ENCODE results near the gene RBBP8NL.

Gene RBBP8NL, protein sequence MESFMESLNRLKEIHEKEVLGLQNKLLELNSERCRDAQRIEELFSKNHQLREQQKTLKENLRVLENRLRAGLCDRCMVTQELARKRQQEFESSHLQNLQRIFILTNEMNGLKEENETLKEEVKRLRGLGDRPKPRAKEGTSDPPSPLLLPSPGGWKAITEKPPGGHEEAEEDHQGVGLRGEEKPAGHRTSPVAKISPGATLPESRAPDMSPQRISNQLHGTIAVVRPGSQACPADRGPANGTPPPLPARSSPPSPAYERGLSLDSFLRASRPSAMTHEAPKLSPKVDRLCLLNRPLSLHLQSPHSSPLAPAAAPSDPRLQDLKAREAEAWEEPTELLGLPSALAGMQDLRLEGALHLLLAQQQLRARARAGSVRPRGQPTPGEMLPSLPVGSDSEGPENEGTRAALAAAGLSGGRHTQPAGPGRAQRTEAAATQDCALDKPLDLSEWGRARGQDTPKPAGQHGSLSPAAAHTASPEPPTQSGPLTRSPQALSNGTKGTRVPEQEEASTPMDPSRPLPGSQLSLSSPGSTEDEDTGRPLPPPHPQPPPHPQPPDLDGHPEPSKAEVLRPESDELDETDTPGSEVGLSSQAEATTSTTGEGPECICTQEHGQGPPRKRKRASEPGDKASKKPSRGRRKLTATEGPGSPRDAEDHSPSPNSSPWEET

DNA sequence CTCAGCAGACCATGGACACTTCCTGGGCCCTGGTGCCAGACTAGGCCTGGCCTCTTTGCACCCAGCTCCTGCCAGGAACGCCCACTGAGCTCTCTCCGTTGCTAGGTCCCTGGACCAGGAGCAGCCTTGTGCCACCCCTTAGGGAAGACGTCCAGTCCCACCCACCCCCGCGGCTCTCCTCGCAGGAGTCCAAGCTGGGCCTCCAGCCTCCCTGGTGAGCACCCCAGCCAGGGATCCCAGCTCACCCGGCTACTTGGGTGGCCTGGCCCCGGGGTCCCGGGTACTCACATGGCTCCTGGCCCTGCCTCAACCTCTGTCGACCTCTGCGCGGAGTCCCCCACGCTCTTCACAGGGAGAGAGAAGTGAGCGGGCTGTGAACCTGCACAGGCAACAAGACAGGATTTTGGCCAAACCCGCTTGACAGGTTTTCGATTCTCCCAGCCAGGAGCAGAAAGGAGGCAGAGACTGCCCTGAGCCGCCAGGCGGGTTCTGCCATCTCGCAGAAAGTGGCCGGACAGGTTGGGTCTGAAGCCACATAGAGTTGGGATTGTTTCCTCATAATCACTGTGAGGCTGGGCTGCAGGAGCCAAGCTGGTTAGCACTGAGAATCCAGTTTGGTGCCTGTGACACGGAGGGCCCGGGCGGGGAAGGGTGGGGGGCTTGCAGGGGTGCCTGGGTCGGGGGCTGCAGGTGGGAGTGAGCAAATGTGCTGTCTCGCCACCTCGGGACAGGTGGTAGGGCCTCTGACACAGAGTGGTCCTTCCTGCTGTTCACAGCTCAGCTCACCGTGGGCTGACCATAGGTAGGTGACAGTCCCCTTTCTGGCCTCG lies at the start of gene RBBP8NL:
Gene RBBP8NL, minus strand, starts transcription at position 368 of the 830 bp plus-strand sequence. CDS start 7,892 bp downstream, outside the sequence.
- DNase-seq = no peak

DNA sequence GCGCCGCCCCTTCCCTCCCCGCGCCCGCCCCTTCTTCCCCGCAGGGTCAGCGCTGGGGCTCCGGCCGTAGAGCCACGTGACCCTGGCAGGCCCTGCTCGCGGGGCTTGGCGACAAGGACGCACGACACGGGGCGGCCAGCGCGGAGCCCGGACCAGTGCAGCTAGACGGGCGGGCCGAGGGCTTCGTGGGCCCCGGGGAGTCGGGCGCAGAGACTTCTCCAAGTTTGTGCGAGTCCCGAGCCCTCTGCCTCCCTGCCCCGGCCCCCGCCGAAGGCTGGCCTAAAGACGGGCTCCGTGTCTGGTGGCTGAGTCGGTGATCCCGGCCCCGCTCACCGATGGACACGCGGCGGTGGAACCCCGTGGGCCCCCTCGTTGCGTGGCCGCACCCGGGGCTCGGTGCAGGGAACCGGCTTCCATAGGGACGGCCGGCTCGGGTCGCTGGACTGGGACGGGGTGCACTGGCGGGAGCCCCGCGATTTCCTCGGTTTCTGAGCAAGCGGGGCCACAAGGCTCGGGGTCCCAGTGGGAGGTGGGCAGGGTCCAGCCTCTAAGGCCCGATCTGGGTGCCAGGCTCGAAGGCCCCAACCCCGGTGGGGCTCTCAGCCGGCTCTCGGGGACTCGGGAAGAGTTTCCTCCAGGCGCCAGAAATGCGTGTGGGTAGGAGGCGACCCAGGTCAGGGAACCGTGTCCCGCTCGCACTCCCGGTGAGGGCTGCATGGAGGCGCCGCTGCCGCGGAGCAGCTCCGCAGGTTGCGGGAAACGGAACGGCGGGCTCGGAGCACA lies 48.9 kb upstream of the RBBP8NL start:
- no peak for DNase-seq

GRCh38 chr20:62475772-62476055 lies 48.4 kb upstream of the RBBP8NL start, which contains the start of gene GATA5:
Gene GATA5, minus strand, starts transcription at chr20:62475995. Its CDS starts 474 bp downstream, at chr20:62475521.
- no peak for DNase-seq

DNA sequence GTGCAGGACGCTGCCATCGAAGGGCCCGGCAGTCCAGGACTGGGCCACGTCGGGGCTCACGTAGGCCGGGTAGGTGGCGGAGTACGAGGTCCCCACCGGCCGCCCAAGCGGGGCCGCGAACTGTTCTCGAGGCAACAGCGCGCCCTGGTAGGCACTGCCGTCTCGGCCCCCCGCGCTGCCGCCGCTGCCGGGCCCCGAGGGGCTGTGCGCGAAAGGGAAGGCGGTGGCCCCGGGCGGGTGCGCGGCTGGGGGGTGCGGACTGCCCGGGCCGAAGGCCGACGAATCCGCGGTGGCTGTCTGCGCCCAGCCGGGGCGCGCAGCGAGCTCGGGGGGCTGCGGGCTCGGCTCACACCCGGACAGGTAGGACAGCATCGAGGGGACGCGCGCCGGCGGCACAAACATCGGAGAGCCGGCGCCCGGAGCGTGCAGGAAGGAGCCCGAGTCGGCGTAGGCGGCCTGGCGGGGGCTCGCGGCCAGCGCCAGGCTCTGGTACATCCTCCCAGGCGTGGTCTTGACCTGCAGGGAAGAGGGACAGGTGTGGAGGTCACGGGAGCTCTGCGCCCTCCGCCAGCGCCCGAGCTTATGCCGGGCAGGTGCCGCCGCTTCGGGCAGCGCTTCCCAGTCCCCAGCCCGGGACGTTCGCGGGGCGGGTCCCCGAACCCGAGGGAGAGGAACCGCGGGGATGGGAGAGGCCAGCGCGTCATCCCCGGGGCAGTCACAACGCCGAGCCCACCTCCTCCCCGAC lies 47.9 kb upstream of the RBBP8NL start:
- no peak for DNase-seq

- DNase-seq = no peak
These were observed 47.3 kb upstream of the RBBP8NL start for GRCh38 chr20:62474604-62475026.

GRCh38 chr20:62473717-62474603 lies 46.6 kb upstream of the RBBP8NL start:
- DNase-seq = no peak

GRCh38 chr20:62472941-62473585 lies 45.7 kb upstream of the RBBP8NL start:
- DNase-seq = no peak

GRCh38 chr20:62472138-62472940 lies 45.0 kb upstream of the RBBP8NL start:
- DNase-seq = no peak

- DNase-seq = no peak
These were observed 43.1 kb upstream of the RBBP8NL start for GRCh38 chr20:62470459-62470858.

GRCh38 chr20:62470001-62470400 lies 42.7 kb upstream of the RBBP8NL start:
- no peak for DNase-seq

DNA sequence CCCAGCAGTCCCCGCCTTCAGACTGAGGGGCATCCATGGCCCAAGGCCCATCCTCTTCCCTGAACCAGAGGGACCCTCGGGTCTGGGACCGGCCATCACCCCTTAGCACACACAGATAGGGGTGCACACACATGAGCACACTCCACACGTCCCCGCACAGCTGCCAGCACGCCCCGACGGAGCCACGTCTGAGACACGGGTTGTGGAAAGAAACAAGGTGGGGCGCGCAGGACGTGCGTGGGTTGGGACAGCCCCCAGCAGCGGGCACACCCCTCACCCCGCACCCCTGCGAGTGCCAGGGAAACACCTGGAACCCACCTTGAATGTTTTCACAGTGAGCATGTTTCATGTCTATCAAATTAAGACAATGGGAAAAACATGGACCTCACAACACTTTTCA lies 42.0 kb upstream of the RBBP8NL start:
- no peak for DNase-seq

GRCh38 chr20:62466806-62467537 lies 39.6 kb upstream of the RBBP8NL start:
- no peak for DNase-seq

GRCh38 chr20:62466072-62466760 lies 38.9 kb upstream of the RBBP8NL start:
- DNase-seq = no peak

DNA sequence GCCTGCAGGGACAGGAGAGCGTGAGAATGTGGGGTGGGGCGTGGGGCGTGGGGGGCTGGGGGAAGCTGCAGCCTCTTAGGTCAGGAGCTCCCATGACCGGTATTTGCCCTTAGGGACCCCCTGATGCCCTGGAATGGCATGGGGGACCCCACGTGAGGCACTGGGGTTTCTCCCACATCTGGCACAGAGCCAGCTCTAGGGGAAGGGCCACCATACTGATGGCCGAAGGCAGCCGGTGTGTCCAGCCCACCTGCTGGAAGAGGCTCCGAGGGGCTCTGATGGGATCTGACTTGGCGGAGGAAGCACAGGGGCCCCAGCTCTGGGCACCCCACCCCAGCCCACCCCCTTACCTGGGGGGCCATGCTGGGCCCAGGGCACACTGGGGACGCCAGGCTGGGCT lies 37.7 kb upstream of the RBBP8NL start:
- DNase-seq = no peak

DNA sequence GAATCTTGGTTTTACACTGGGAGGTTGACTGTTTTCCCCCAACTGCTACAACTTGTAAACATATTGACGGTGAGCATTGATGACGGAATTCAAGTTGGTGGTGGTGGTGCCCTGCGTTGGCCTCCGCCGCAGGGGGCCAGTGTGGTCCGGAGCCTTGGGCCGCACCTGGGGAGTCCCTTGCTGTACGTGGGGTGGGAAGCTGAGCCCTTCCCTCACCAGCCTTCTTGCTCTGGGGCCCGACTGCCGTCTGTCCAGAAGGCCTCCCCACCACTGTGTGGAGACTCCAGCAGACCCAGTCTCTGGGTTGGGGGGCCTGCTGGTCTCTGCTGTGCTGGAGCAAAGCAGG lies 37.1 kb upstream of the RBBP8NL start:
- no peak for DNase-seq

- DNase-seq = no peak
These were observed 36.5 kb upstream of the RBBP8NL start for GRCh38 chr20:62463651-62464424.

DNA sequence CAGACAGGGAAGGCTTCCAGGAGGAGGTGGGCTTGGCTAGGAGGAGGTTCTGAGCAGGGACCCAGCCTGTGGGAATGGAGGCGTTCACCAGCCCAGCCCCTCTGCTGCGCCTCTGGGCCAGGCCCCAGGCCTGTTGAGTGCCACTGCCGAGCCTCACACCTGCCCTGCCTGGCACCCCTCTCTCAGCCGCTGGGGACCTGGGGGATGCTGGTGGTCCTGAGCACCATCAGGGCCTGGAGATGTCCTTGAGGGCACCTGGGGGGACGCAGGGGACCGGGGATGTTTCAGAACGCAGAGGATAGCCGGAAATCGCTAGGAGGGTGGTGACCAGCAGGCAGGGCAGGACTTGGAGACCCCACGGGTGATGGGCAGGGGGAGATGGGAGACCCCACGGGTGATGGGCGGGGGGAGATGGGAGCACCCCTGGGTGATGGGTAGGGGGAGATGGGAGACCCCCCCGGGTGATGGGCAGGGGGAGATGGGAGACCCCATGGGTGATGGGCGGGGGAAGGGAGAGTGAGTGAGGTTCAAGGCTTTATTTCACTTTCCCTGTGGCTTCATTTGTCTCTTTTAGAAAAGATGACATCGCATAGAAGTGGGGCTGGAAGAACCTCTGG lies 35.7 kb upstream of the RBBP8NL start:
- no peak for DNase-seq
